Progenitor cell of endocrine pancreas (in vitro differentiated cells): ENCODE results near the gene MCM10. TPM values are rescaled to one million over a fixed set of nuclear protein-coding genes. Genes with fewer than 3 reads are reported as not detected.

Experiments
- DNase-seq: peaks from one replicate; pipeline ENCODE4 v3.0.0; 2021; ENCODE audit warnings: low spot score; ENCODE audit not compliant: unreplicated experiment
- H3K27ac Mint-ChIP-seq: 2 replicates; pipeline ENCODE4 v1.8.0; 2021; ENCODE audit warnings: mild to moderate bottlenecking, moderate library complexity, mixed read lengths
- H3K27me3 Mint-ChIP-seq: 2 replicates; pipeline ENCODE4 v1.8.0; 2021; ENCODE audit warnings: mixed read lengths
- H3K36me3 Mint-ChIP-seq: 2 replicates; pipeline ENCODE4 v1.8.0; 2022; ENCODE audit warnings: mixed read lengths; ENCODE audit not compliant: insufficient read depth
- H3K4me1 Mint-ChIP-seq: 2 replicates; pipeline ENCODE4 v1.8.0; 2021; ENCODE audit warnings: low read depth, mixed read lengths
- H3K4me3 Mint-ChIP-seq: 2 replicates; pipeline ENCODE4 v1.8.0; 2021; ENCODE audit warnings: low read depth, mild to moderate bottlenecking, moderate library complexity, mixed read lengths
- H3K9me3 Mint-ChIP-seq: 2 replicates; pipeline ENCODE4 v1.8.0; 2021; ENCODE audit warnings: low read depth, mixed read lengths
- CTCF ChIP-seq: fragments of 200-600 bp; sonication (generic); IDR thresholded peaks from one replicate; pipeline ENCODE4 v1.5.0; 2021; ENCODE audit warnings: antibody characterized with exemption, mild to moderate bottlenecking; ENCODE audit not compliant: unreplicated experiment
- total RNA-seq: library from RNA; stranded (reverse); gene quantifications from 2 replicates; pipeline ENCODE4 v1.2.1, GENCODE V29; 2021

Gene MCM10
- total RNA-seq, 1 donor from 2014 or later, result 20.2 TPM

GRCh38 chr10:13188593-13188992, 27.2 kb downstream of the MCM10 start:
- peaks cover 11% of the 10 kb centered on the region for H3K36me3 Mint-ChIP-seq
- DNase-seq, result no peak
- no peak overlapping the region for H3K4me3 Mint-ChIP-seq
- peaks cover 3% of the 10 kb centered on the region for H3K9me3 Mint-ChIP-seq
- no peak for TF ChIP-seq CTCF
- H3K4me1 Mint-ChIP-seq, result no peaks in the 10 kb centered on the region
- H3K27ac Mint-ChIP-seq, result no peak overlapping the region
- H3K27me3 Mint-ChIP-seq, result no peaks in the 10 kb centered on the region

- Mint-ChIP-seq H3K27ac (no peak overlapping the region), H3K27me3 (no peaks in the 10 kb centered on the region), H3K4me3 (no peak overlapping the region), H3K36me3 (peaks cover 11% of the 10 kb centered on the region), H3K4me1 (no peaks in the 10 kb centered on the region), H3K9me3 (peaks cover 3% of the 10 kb centered on the region)
- no peak for TF ChIP-seq CTCF
- no peak for DNase-seq
Measured at GRCh38 chr10:13189961-13190360, 28.6 kb downstream of the MCM10 start.

- no peak for TF ChIP-seq CTCF
- no peak for DNase-seq
- Mint-ChIP-seq H3K27ac (no peak overlapping the region), H3K27me3 (no peaks in the 10 kb centered on the region), H3K4me1 (no peaks in the 10 kb centered on the region), H3K36me3 (peaks cover 11% of the 10 kb centered on the region), H3K9me3 (peaks cover 3% of the 10 kb centered on the region), H3K4me3 (no peak overlapping the region)
Measured at GRCh38 chr10:13190816-13191215, 29.5 kb downstream of the MCM10 start.

- H3K4me3 Mint-ChIP-seq, result no peak overlapping the region
- no peak for TF ChIP-seq CTCF
- H3K27ac Mint-ChIP-seq, result no peak overlapping the region
- peaks cover 3% of the 10 kb centered on the region for H3K9me3 Mint-ChIP-seq
- peaks cover 6% of the 10 kb centered on the region for H3K36me3 Mint-ChIP-seq
- H3K27me3 Mint-ChIP-seq, result no peaks in the 10 kb centered on the region
- no peak for DNase-seq
- H3K4me1 Mint-ChIP-seq, result no peaks in the 10 kb centered on the region
Measured at GRCh38 chr10:13191362-13191761, 30.0 kb downstream of the MCM10 start.

- H3K27ac Mint-ChIP-seq, result no peak overlapping the region
- DNase-seq, result no peak
- no peak for TF ChIP-seq CTCF
- no peaks in the 10 kb centered on the region for H3K9me3 Mint-ChIP-seq
- no peaks in the 10 kb centered on the region for H3K4me1 Mint-ChIP-seq
- no peak overlapping the region for H3K4me3 Mint-ChIP-seq
- H3K27me3 Mint-ChIP-seq, result no peaks in the 10 kb centered on the region
- peaks cover 2% of the 10 kb centered on the region for H3K36me3 Mint-ChIP-seq
Measured at GRCh38 chr10:13193637-13194036, 32.3 kb downstream of the MCM10 start.
